ENCODE measurements around the gene CSRNP2. TPM values are rescaled to one million over a fixed set of nuclear protein-coding genes. Genes with fewer than 3 reads are reported as not detected.
"Not testable (repeated sequence)": the region's sequence is repeated elsewhere in the genome, so short reads cannot be mapped to it uniquely, and the experiment has no call there.

The CSRNP2 gene
- total RNA-seq, 2 experiments from 2014 or later: 13.4 to 13.7 TPM

- CTCF ChIA-PET: interaction anchor here (0.6 to 6.8 kb wide), 17 partner anchors 8 to 1860 kb away, joined by 3 to 53 read pairs (median 4); partner anchors contain the start of genes ATF1 and LETMD1
- POLR2A ChIA-PET: interaction anchor here (0.8 to 2.3 kb wide), 12 partner anchors 10 to 297 kb away, joined by 3 to 14 read pairs (median 4); partner anchors contain the start of genes ATF1 and LETMD1
- Mint-ChIP-seq H3K4me1 (ENCODE audit: low read depth) (peaks cover 50% of the 10 kb centered on the region), H3K27ac (peak within 1 kb of the TSS; percentile 97), H3K27me3 (ENCODE audit: low read depth) (peaks cover 11% of the 10 kb centered on the region), H3K4me3 (peak within 1 kb of the TSS; percentile 95), H3K9me3 (ENCODE audit: insufficient read depth) (no peaks in the 10 kb centered on the region), H3K36me3 (ENCODE audit: low read depth) (peaks cover 13% of the 10 kb centered on the region)
- peak; percentile 94 for DNase-seq
- peak; percentile 96 for ATAC-seq
These were observed 57.4 kb downstream of the CSRNP2 start, which contains the start of gene SLC11A2 for GRCh38 chr12:51025836-51026638. SLC11A2 (minus strand) TSS chr12:51026384; CDS start chr12:51010728, 15,656 bp downstream.

- POLR2A ChIA-PET: interaction anchor here (0.7 to 2.3 kb wide), 6 partner anchors 17 to 326 kb away, joined by 3 to 10 read pairs (median 6); partner anchors contain the start of genes ATF1 and LETMD1
- Mint-ChIP-seq H3K27me3 (ENCODE audit: low read depth) (peaks cover 11% of the 10 kb centered on the region), H3K9me3 (ENCODE audit: insufficient read depth) (no peaks in the 10 kb centered on the region), H3K4me1 (ENCODE audit: low read depth) (peaks cover 57% of the 10 kb centered on the region), H3K27ac (peak overlapping the region; percentile 97), H3K4me3 (peak overlapping the region; percentile 95), H3K36me3 (ENCODE audit: low read depth) (peaks cover 13% of the 10 kb centered on the region)
- ATAC-seq (no peak), DNase-seq (no peak)
- CTCF ChIA-PET: interaction anchor here (1.0 to 6.8 kb wide), 10 partner anchors 17 to 261 kb away, joined by 3 to 53 read pairs (median 6); partner anchors contain the start of genes ATF1 and LETMD1
These were observed 58.0 kb downstream of the CSRNP2 start for GRCh38 chr12:51025338-51025835.

GRCh38 chr12:51023625-51024382 lies 59.6 kb downstream of the CSRNP2 start:
- H3K9me3 Mint-ChIP-seq (ENCODE audit: insufficient read depth): no peaks in the 10 kb centered on the region
- no peak for ATAC-seq

GRCh38 chr12:51021694-51022093 lies 61.7 kb downstream of the CSRNP2 start:
- ChIA-PET POLR2A (interaction anchor here (1.4 kb wide), 1 partner anchor 258 kb away, joined by 5 read pairs; the partner anchor contains the start of gene ATF1), CTCF (interaction anchor here (0.8 to 1.8 kb wide), 10 partner anchors 10 to 517 kb away, joined by 3 to 9 read pairs (median 4); partner anchors contain the start of gene LETMD1)
- Mint-ChIP-seq H3K4me1 (ENCODE audit: low read depth) (peaks cover 53% of the 10 kb centered on the region), H3K27ac (peak overlapping the region; percentile 24), H3K4me3 (peak overlapping the region; percentile 0), H3K36me3 (ENCODE audit: low read depth) (peaks cover 13% of the 10 kb centered on the region), H3K27me3 (ENCODE audit: low read depth) (no peaks in the 10 kb centered on the region), H3K9me3 (ENCODE audit: insufficient read depth) (no peaks in the 10 kb centered on the region)
- DNase-seq (no peak), ATAC-seq (no peak)

More at GRCh38 chr12:51023625-51024382, 59.6 kb downstream of the CSRNP2 start:
- Mint-ChIP-seq H3K4me3 (peak overlapping the region; percentile 95), H3K27me3 (ENCODE audit: low read depth) (peaks cover 3% of the 10 kb centered on the region), H3K36me3 (ENCODE audit: low read depth) (peaks cover 13% of the 10 kb centered on the region), H3K4me1 (ENCODE audit: low read depth) (peaks cover 65% of the 10 kb centered on the region), H3K27ac (peak overlapping the region; percentile 97)
- no peak for DNase-seq
- CTCF ChIA-PET: interaction anchor here (1.6 to 6.1 kb wide), 2 partner anchors 37 to 318 kb away, joined by 3 to 47 read pairs; no protein-coding TSS in a partner anchor
- POLR2A ChIA-PET: interaction anchor here (1.5 kb wide), 1 partner anchor 259 kb away, joined by 9 read pairs; the partner anchor contains the start of gene ATF1

- H3K4me1 Mint-ChIP-seq (ENCODE audit: low read depth): peaks cover 50% of the 10 kb centered on the region
- ChIA-PET POLR2A (no interaction called here), CTCF (interaction anchor here (1.3 to 1.9 kb wide), 3 partner anchors 11 to 34 kb away, joined by 4 to 7 read pairs (median 5); no protein-coding TSS in a partner anchor)
- H3K9me3 Mint-ChIP-seq (ENCODE audit: insufficient read depth): no peaks in the 10 kb centered on the region
- DNase-seq (peak; percentile 25), ATAC-seq (peak; percentile 18)
- H3K27ac Mint-ChIP-seq: no peak overlapping the region
- H3K27me3 Mint-ChIP-seq (ENCODE audit: low read depth): no peaks in the 10 kb centered on the region
- no peak overlapping the region for H3K4me3 Mint-ChIP-seq
- H3K36me3 Mint-ChIP-seq (ENCODE audit: low read depth): peaks cover 11% of the 10 kb centered on the region
These were observed 62.8 kb downstream of the CSRNP2 start for GRCh38 chr12:51020448-51021182.

GRCh38 chr12:51019927-51020326 lies 63.5 kb downstream of the CSRNP2 start:
- Mint-ChIP-seq H3K9me3 (ENCODE audit: insufficient read depth) (no peaks in the 10 kb centered on the region), H3K36me3 (ENCODE audit: low read depth) (peaks cover 11% of the 10 kb centered on the region), H3K4me3 (no peak overlapping the region), H3K27ac (no peak overlapping the region), H3K27me3 (ENCODE audit: low read depth) (no peaks in the 10 kb centered on the region), H3K4me1 (ENCODE audit: low read depth) (peaks cover 47% of the 10 kb centered on the region)
- no peak for DNase-seq
- no peak for ATAC-seq
- ChIA-PET POLR2A (no interaction called here), CTCF (interaction anchor here (0.9 to 1.9 kb wide), 3 partner anchors 10 to 255 kb away, joined by 3 to 7 read pairs (median 5); no protein-coding TSS in a partner anchor)

GRCh38 chr12:51018956-51019355 lies 64.4 kb downstream of the CSRNP2 start:
- H3K27ac Mint-ChIP-seq: no peak overlapping the region
- DNase-seq (no peak), ATAC-seq (no peak)
- peaks cover 5% of the 10 kb centered on the region for H3K36me3 Mint-ChIP-seq (ENCODE audit: low read depth)
- H3K27me3 Mint-ChIP-seq (ENCODE audit: low read depth): no peaks in the 10 kb centered on the region
- no peak overlapping the region for H3K4me3 Mint-ChIP-seq
- no peaks in the 10 kb centered on the region for H3K9me3 Mint-ChIP-seq (ENCODE audit: insufficient read depth)
- peaks cover 38% of the 10 kb centered on the region for H3K4me1 Mint-ChIP-seq (ENCODE audit: low read depth)
- ChIA-PET POLR2A (interaction anchor here (0.5 to 0.6 kb wide), 2 partner anchors 104 to 353 kb away, joined by 3 to 4 read pairs; no protein-coding TSS in a partner anchor), CTCF (interaction anchor here (0.9 to 1.9 kb wide), 3 partner anchors 9 to 254 kb away, joined by 3 to 7 read pairs (median 5); no protein-coding TSS in a partner anchor)

- no peaks in the 10 kb centered on the region for H3K9me3 Mint-ChIP-seq (ENCODE audit: insufficient read depth)
- H3K4me1 Mint-ChIP-seq (ENCODE audit: low read depth): peaks cover 35% of the 10 kb centered on the region
- no peak for DNase-seq
- no peaks in the 10 kb centered on the region for H3K27me3 Mint-ChIP-seq (ENCODE audit: low read depth)
- H3K4me3 Mint-ChIP-seq: no peak overlapping the region
- ChIA-PET CTCF (interaction anchor here (0.6 to 1.0 kb wide), 2 partner anchors 9 to 30 kb away, joined by 3 read pairs; no protein-coding TSS in a partner anchor), POLR2A (no interaction called here)
- no peak overlapping the region for H3K27ac Mint-ChIP-seq
- no peak for ATAC-seq
- H3K36me3 Mint-ChIP-seq (ENCODE audit: low read depth): peaks cover 2% of the 10 kb centered on the region
These were observed 65.9 kb downstream of the CSRNP2 start for GRCh38 chr12:51017452-51017851.

GRCh38 chr12:51014467-51014866 lies 68.9 kb downstream of the CSRNP2 start:
- POLR2A ChIA-PET; H3K27ac Mint-ChIP-seq; H3K27me3 Mint-ChIP-seq (ENCODE audit: low read depth); H3K9me3 Mint-ChIP-seq (ENCODE audit: insufficient read depth); ATAC-seq; CTCF ChIA-PET; DNase-seq; H3K36me3 Mint-ChIP-seq (ENCODE audit: low read depth); H3K4me3 Mint-ChIP-seq: not testable (repeated sequence)
- H3K4me1 Mint-ChIP-seq (ENCODE audit: low read depth): peaks cover 14% of the 10 kb centered on the region

- H3K27me3 Mint-ChIP-seq (ENCODE audit: low read depth): no peaks in the 10 kb centered on the region
- CTCF ChIA-PET: no interaction called here
- H3K27ac Mint-ChIP-seq: no peak overlapping the region
- peaks cover 4% of the 10 kb centered on the region for H3K36me3 Mint-ChIP-seq (ENCODE audit: low read depth)
- H3K9me3 Mint-ChIP-seq (ENCODE audit: insufficient read depth): no peaks in the 10 kb centered on the region
- ATAC-seq (no peak), DNase-seq (no peak)
- POLR2A ChIA-PET: interaction anchor here (0.6 to 0.8 kb wide), 2 partner anchors 9 to 249 kb away, joined by 3 read pairs; partner anchors contain the start of gene ATF1
- H3K4me1 Mint-ChIP-seq (ENCODE audit: low read depth): peaks cover 19% of the 10 kb centered on the region
- H3K4me3 Mint-ChIP-seq: no peak overlapping the region
These were observed 70.0 kb downstream of the CSRNP2 start for GRCh38 chr12:51013441-51013840.
